Natural killer cell (primary cell): ENCODE results near the gene FMN1. TPM values are rescaled to one million over a fixed set of nuclear protein-coding genes. Genes with fewer than 3 reads are reported as not detected.

Experiments
- ATAC-seq, 3 donors: fragments of 150-1000 bp in 2 of 3; fragments of 200-7000 bp in 1 of 3; cut with Tn5 transposase; 1 replicate in 1 of 3; 2 replicates in 2 of 3; pipeline ENCODE4 v1.10.0; 2021; ENCODE audit warnings: mild to moderate bottlenecking in 2 of 3, moderate library complexity in 2 of 3
- DNase-seq, 2 donors: peaks; one replicate each; pipeline versions ENCODE4 v3.0.0 to v3.0.0-alpha.2; 2013 to 2021; ENCODE audit warnings: mixed read lengths in 1 of 2
- H3K27ac ChIP-seq: one replicate; pipeline ENCODE4 v1.5.1; 2013; ENCODE audit warnings: mild to moderate bottlenecking, low read length
- H3K27me3 ChIP-seq: one replicate; pipeline ENCODE4 v1.6.1; 2013; ENCODE audit warnings: low read length; ENCODE audit not compliant: control insufficient read depth, insufficient read depth
- H3K36me3 ChIP-seq: one replicate; pipeline ENCODE4 v1.6.1; 2013; ENCODE audit warnings: low read length; ENCODE audit not compliant: control insufficient read depth, insufficient read depth
- H3K4me1 ChIP-seq: one replicate; pipeline ENCODE4 v1.6.1; 2013; ENCODE audit warnings: low read length; ENCODE audit not compliant: control insufficient read depth, insufficient read depth
- H3K4me3 ChIP-seq: one replicate; pipeline ENCODE4 v1.5.1; 2013; ENCODE audit warnings: low read length
- H3K9me3 ChIP-seq: one replicate; pipeline ENCODE4 v1.6.1; 2013; ENCODE audit warnings: low read length; ENCODE audit not compliant: control insufficient read depth, insufficient read depth
- H3K27ac Mint-ChIP-seq, 2 donors: one replicate each; pipeline ENCODE4 v1.8.0; 2022; ENCODE audit warnings: mild to moderate bottlenecking in 2 of 2, mixed read lengths in 2 of 2, moderate library complexity in 1 of 2
- H3K27me3 Mint-ChIP-seq, 2 donors: one replicate each; pipeline ENCODE4 v1.8.0; 2022; ENCODE audit warnings: low read depth in 2 of 2, mixed read lengths in 2 of 2
- H3K36me3 Mint-ChIP-seq: one replicate; pipeline ENCODE4 v1.8.0; 2022; ENCODE audit warnings: mixed read lengths
- H3K4me1 Mint-ChIP-seq, 2 donors: one replicate each; pipeline ENCODE4 v1.8.0; 2022; ENCODE audit warnings: mixed read lengths in 2 of 2
- H3K4me3 Mint-ChIP-seq: one replicate; pipeline ENCODE4 v1.8.0; 2022; ENCODE audit warnings: mild to moderate bottlenecking, moderate library complexity, mixed read lengths
- H3K9me3 Mint-ChIP-seq, 2 donors: one replicate each; pipeline ENCODE4 v1.8.0; 2022; ENCODE audit warnings: mixed read lengths in 2 of 2
- WGBS: methylation state at CpG from one replicate; pipeline ENCODE4 v1.1.7; 2013; ENCODE audit warnings: missing lambda C conversion rate; ENCODE audit not compliant: insufficient coverage; 5-methylcytosine and 5-hydroxymethylcytosine counted together
- intact Hi-C: fragments of 100-400 bp; cut with micrococcal nuclease; formaldehyde crosslinking; loops from one replicate; pipeline ENCODE4 v1.14.2; 2022
- total RNA-seq, 4 donors: library from RNA; stranded (reverse); fragments of 120-200 nt in 1 of 4; gene quantifications; one replicate each; pipeline versions ENCODE4 v1.2.3 to v1.2.4, GENCODE V29; 2013 to 2022
- TF ChIP-seq, protein P1 (sequence below): fragments of 200-600 bp; IDR thresholded peaks from one replicate; pipeline ENCODE4 v1.8.0; 2022; ENCODE audit warnings: antibody characterized with exemption

The FMN1 gene
- total RNA-seq, 3 donors from 2014 or later (not counting 1 experiment from before 2014, with no cell fraction given) = 2.0 to 19.2 (median 2.2) TPM

DNA sequence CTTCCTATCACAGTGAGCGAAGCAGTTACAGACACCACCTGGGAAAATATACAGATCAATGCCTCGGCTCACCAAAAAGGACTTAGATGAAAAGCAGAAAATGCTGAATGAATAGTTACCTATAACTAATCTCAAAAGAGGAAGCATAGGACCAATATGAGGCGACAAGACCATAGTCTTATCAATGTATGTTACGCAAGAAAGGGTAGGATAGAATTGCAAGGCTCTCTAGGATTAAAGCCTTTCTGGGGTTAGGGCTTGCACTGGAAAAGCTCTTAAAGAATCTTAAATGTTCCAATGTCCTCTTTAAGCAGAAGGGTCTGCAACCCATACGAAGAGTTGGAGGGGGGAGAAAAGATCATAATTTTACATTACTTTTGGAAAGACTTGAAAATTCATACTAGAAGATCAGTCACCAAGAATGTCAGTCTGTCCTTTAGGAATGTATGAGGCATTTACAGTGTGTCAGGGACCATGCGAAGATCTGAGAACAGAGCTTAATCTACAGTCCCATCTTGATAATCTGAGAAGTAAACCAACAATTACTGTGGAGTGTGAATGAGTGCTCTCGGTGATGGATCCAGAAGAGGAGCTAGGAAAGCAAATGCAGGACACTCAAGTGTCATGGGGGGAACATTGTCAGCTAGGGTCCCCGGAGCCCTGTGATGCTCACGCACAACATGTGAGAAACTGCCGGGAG is 290.8 kb downstream of the FMN1 start:
- H3K27ac ChIP-seq = no peak overlapping the region
- WGBS = 86% methylated on average over 9 of the region's 10 CpGs
- H3K9me3 ChIP-seq = no peaks in the 10 kb centered on the region
- Mint-ChIP-seq H3K4me3 (no peak overlapping the region), H3K27ac (no peak overlapping the region), H3K27me3 (peaks cover 6 to 22% of the 10 kb centered on the region in 2 donors), H3K36me3 (no peaks in the 10 kb centered on the region), H3K4me1 (no peaks in the 10 kb centered on the region), H3K9me3 (no peaks in the 10 kb centered on the region)
- TF ChIP-seq, protein P1, sequence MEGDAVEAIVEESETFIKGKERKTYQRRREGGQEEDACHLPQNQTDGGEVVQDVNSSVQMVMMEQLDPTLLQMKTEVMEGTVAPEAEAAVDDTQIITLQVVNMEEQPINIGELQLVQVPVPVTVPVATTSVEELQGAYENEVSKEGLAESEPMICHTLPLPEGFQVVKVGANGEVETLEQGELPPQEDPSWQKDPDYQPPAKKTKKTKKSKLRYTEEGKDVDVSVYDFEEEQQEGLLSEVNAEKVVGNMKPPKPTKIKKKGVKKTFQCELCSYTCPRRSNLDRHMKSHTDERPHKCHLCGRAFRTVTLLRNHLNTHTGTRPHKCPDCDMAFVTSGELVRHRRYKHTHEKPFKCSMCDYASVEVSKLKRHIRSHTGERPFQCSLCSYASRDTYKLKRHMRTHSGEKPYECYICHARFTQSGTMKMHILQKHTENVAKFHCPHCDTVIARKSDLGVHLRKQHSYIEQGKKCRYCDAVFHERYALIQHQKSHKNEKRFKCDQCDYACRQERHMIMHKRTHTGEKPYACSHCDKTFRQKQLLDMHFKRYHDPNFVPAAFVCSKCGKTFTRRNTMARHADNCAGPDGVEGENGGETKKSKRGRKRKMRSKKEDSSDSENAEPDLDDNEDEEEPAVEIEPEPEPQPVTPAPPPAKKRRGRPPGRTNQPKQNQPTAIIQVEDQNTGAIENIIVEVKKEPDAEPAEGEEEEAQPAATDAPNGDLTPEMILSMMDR = no peak
- ATAC-seq = no peak
- intact Hi-C loops = no loop called here
- no peaks in the 10 kb centered on the region for H3K27me3 ChIP-seq
- no peaks in the 10 kb centered on the region for H3K36me3 ChIP-seq
- H3K4me3 ChIP-seq = no peak overlapping the region
- H3K4me1 ChIP-seq = peaks cover 7% of the 10 kb centered on the region
- DNase-seq = no peak

- ATAC-seq (no peak), DNase-seq (no peak)
- intact Hi-C loops = no loop called here
- WGBS = 74% methylated on average over 2 of the region's 3 CpGs
- Histone ChIP-seq H3K9me3 (no peaks in the 10 kb centered on the region), H3K36me3 (no peaks in the 10 kb centered on the region), H3K27ac (no peak overlapping the region), H3K4me3 (no peak overlapping the region), H3K4me1 (no peaks in the 10 kb centered on the region), H3K27me3 (no peaks in the 10 kb centered on the region)
- Mint-ChIP-seq H3K27ac (no peak overlapping the region), H3K9me3 (no peaks in the 10 kb centered on the region), H3K27me3 (peaks cover 3 to 22% of the 10 kb centered on the region in 2 donors), H3K4me1 (no peaks in the 10 kb centered on the region), H3K4me3 (no peak overlapping the region), H3K36me3 (no peaks in the 10 kb centered on the region)
- TF ChIP-seq, protein P1 = no peak
These were observed 292.5 kb downstream of the FMN1 start for GRCh38 chr15:32901995-32902394.

- ATAC-seq (no peak), DNase-seq (no peak)
- WGBS = no CpG with 5 or more reads among the region's 2 CpGs
- no peaks in the 10 kb centered on the region for H3K36me3 Mint-ChIP-seq
- Histone ChIP-seq H3K36me3 (no peaks in the 10 kb centered on the region), H3K4me3 (no peak overlapping the region), H3K27me3 (no peaks in the 10 kb centered on the region), H3K4me1 (no peaks in the 10 kb centered on the region), H3K9me3 (no peaks in the 10 kb centered on the region), H3K27ac (no peak overlapping the region)
- H3K27ac Mint-ChIP-seq = no peak overlapping the region
- H3K4me3 Mint-ChIP-seq = no peak overlapping the region
- peaks cover 3 to 28% of the 10 kb centered on the region in 2 donors for H3K27me3 Mint-ChIP-seq
- no peaks in the 10 kb centered on the region for H3K4me1 Mint-ChIP-seq
- TF ChIP-seq, protein P1 = no peak
- intact Hi-C loops = no loop called here
- no peaks in the 10 kb centered on the region for H3K9me3 Mint-ChIP-seq
These were observed 293.3 kb downstream of the FMN1 start for GRCh38 chr15:32901192-32901591.

DNA sequence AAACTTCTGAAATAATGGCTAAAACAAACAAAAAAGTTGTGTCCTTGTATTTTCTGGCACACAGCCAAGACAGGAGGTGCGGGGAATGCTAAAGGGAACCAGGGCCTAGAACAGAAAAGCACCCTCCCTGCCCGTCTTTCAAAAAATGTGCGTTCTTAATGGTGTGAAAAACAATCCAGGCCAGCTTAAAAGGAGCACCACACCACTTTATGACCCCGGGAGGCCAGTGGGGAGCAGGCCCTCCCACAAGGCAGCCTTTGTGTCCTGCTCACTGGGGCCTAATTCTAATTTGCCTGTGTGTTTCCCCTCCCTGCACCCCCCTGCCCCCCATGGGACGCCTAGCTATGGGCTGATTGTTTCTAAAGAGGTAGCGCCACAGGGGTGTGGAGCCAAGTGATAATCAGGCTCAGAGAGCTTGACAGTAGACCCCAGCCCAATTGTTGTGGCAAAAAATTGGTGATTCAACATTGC is 295.4 kb downstream of the FMN1 start:
- no peaks in the 10 kb centered on the region for H3K27me3 ChIP-seq
- no peaks in the 10 kb centered on the region for H3K4me1 Mint-ChIP-seq
- H3K27ac Mint-ChIP-seq = no peak overlapping the region
- no peak overlapping the region for H3K4me3 Mint-ChIP-seq
- no peaks in the 10 kb centered on the region for H3K36me3 Mint-ChIP-seq
- no peaks in the 10 kb centered on the region for H3K36me3 ChIP-seq
- H3K27ac ChIP-seq = no peak overlapping the region
- no peaks in the 10 kb centered on the region for H3K4me1 ChIP-seq
- TF ChIP-seq, protein P1 = no peak
- DNase-seq (no peak), ATAC-seq (no peak)
- no peak overlapping the region for H3K4me3 ChIP-seq
- intact Hi-C loops = no loop called here
- no peaks in the 10 kb centered on the region for H3K9me3 ChIP-seq
- 80% methylated on average over 6 of the region's 6 CpGs for WGBS
- H3K27me3 Mint-ChIP-seq = peaks cover 3 to 25% of the 10 kb centered on the region in 2 donors
- no peaks in the 10 kb centered on the region for H3K9me3 Mint-ChIP-seq
